ENCODE measurements around the gene NEK4.

The NEK4 gene

GRCh38 chr3:52770496-52771333, at the start of gene NEK4:
Gene NEK4 (minus strand): TSS chr3:52770940. CDS start chr3:52770746, 194 bp downstream.
- DNase-seq = peak; percentile 77

GRCh38 chr3:52819936-52820335, 49.2 kb upstream of the NEK4 start:
- no peak for DNase-seq

GRCh38 chr3:52817860-52818259, 47.1 kb upstream of the NEK4 start:
- no peak for DNase-seq

GRCh38 chr3:52817221-52817620, 46.5 kb upstream of the NEK4 start:
- DNase-seq = no peak

GRCh38 chr3:52816654-52817053, 45.9 kb upstream of the NEK4 start:
- no peak for DNase-seq

- no peak for DNase-seq
These were observed 45.5 kb upstream of the NEK4 start for GRCh38 chr3:52816199-52816598.

GRCh38 chr3:52813810-52814209, 43.1 kb upstream of the NEK4 start:
- DNase-seq = no peak

GRCh38 chr3:52811452-52812011, 40.8 kb upstream of the NEK4 start:
- DNase-seq = no peak

GRCh38 chr3:52810923-52811322, 40.2 kb upstream of the NEK4 start:
- no peak for DNase-seq

- no peak for DNase-seq
These were observed 39.1 kb upstream of the NEK4 start for GRCh38 chr3:52809662-52810377.

- DNase-seq = no peak
These were observed 38.4 kb upstream of the NEK4 start for GRCh38 chr3:52809149-52809548.

- no peak for DNase-seq
These were observed 34.7 kb upstream of the NEK4 start for GRCh38 chr3:52805270-52806039.

GRCh38 chr3:52801839-52802238, 31.1 kb upstream of the NEK4 start:
- no peak for DNase-seq

- no peak for DNase-seq
These were observed 29.3 kb upstream of the NEK4 start for GRCh38 chr3:52800079-52800478.

GRCh38 chr3:52798978-52799476, 28.3 kb upstream of the NEK4 start:
- DNase-seq = no peak

GRCh38 chr3:52798376-52798977, 27.7 kb upstream of the NEK4 start:
- no peak for DNase-seq

GRCh38 chr3:52796411-52796810, 25.7 kb upstream of the NEK4 start:
- DNase-seq = no peak

GRCh38 chr3:52795298-52795900, 24.7 kb upstream of the NEK4 start:
- no peak for DNase-seq

- no peak for DNase-seq
These were observed 23.9 kb upstream of the NEK4 start, which contains the start of gene ITIH3 for GRCh38 chr3:52794612-52795099. Gene ITIH3 (plus strand): TSS chr3:52794796. CDS start chr3:52794804, 8 bp downstream.

GRCh38 chr3:52793702-52794611, 23.2 kb upstream of the NEK4 start:
- no peak for DNase-seq

All from kidney glomerular epithelial cell (primary cell).